Measurements from ENCODE around the gene GSTP1.
"Not testable (repeated sequence)": the region's sequence is repeated elsewhere in the genome, so short reads cannot be mapped to it uniquely, and the experiment has no call there.

GRCh38 chr11:67618901-67619659 lies 35.5 kb downstream of the GSTP1 start:
- not testable (repeated sequence) for TF ChIP-seq CHD1 (IDR thresholded peaks at IDR 0.05; ENCODE audit: low read depth, low read length); POLR2A (IDR thresholded peaks at IDR 0.05; ENCODE audit: control extremely low read depth in 1 of 2, low read depth in 2 of 2, low read length in 2 of 2)
